ENCODE measurements around the gene ATP8B3. TPM values are rescaled to one million over a fixed set of nuclear protein-coding genes. Genes with fewer than 3 reads are reported as not detected.
A peak's percentile ranks its signal among the peaks of the same experiment; 100 is the strongest.

Gene ATP8B3
- polyA plus RNA-seq, 1 donor (not counting 4 experiments of a cell fraction or from before 2014, with no cell fraction given), result 0.98 TPM

GRCh38 chr19:1841209-1841924 lies 29.3 kb upstream of the ATP8B3 start:
- TF ChIP-seq, protein P1, sequence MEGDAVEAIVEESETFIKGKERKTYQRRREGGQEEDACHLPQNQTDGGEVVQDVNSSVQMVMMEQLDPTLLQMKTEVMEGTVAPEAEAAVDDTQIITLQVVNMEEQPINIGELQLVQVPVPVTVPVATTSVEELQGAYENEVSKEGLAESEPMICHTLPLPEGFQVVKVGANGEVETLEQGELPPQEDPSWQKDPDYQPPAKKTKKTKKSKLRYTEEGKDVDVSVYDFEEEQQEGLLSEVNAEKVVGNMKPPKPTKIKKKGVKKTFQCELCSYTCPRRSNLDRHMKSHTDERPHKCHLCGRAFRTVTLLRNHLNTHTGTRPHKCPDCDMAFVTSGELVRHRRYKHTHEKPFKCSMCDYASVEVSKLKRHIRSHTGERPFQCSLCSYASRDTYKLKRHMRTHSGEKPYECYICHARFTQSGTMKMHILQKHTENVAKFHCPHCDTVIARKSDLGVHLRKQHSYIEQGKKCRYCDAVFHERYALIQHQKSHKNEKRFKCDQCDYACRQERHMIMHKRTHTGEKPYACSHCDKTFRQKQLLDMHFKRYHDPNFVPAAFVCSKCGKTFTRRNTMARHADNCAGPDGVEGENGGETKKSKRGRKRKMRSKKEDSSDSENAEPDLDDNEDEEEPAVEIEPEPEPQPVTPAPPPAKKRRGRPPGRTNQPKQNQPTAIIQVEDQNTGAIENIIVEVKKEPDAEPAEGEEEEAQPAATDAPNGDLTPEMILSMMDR (optimal IDR thresholded peaks at IDR 0.05 in 1 of 3, IDR thresholded peaks at IDR 0.05 in 1 of 3, conservative IDR thresholded peaks at IDR 0.05 in 1 of 3; ENCODE audit: extremely low read depth in 1 of 3, insufficient read depth in 2 of 3, low read length in 3 of 3), result no peak
- TF ChIP-seq EZH2 (IDR thresholded peaks at IDR 0.05; ENCODE audit: low read length), result no peak
- H3K36me3 ChIP-seq (ENCODE audit: control insufficient read depth in 2 of 2, extremely low read depth in 1 of 2, insufficient read depth in 2 of 2, low read length in 2 of 2), result peaks cover 8 to 21% of the 10 kb centered on the region in 2 experiments
- peak overlapping the region; percentile 36 for H3K27ac ChIP-seq (ENCODE audit: control insufficient read depth, insufficient read depth, low read length)
- peak overlapping the region; percentile 6 to 46 (median 35) for H3K4me3 ChIP-seq (ENCODE audit: control insufficient read depth in 2 of 3, extremely low read depth in 1 of 3, insufficient read depth in 2 of 3, low read depth in 1 of 3, low read length in 3 of 3)
- DNase-seq (ENCODE audit: low read depth, low spot score), result no peak
- H3K9me1 ChIP-seq (ENCODE audit: control insufficient read depth, extremely low read depth, insufficient read depth, low read length), result no peaks in the 10 kb centered on the region
- dilution Hi-C loops (cut with MboI; ENCODE audit: extremely low pct_ligation_motif_present, low sequenced_read_pairs), result no loop called here
- no peak overlapping the region for H2AFZ ChIP-seq (ENCODE audit: control insufficient read depth, low read length)
- peaks cover 39% of the 10 kb centered on the region for H4K20me1 ChIP-seq (ENCODE audit: control insufficient read depth, extremely low read depth, insufficient read depth, low read length)
- no peaks in the 10 kb centered on the region for H3K9me3 ChIP-seq (ENCODE audit: control insufficient read depth, low read depth, low read length)
- FAIRE-seq, result peak; percentile 61
- peak overlapping the region; percentile 58 for H3K9ac ChIP-seq (ENCODE audit: control insufficient read depth, extremely low read depth, insufficient read depth, low read length)
- H3K4me1 ChIP-seq (ENCODE audit: control insufficient read depth, extremely low read depth, insufficient read depth, low read length), result peaks cover 52% of the 10 kb centered on the region
- H3K4me2 ChIP-seq (ENCODE audit: control insufficient read depth, extremely low read depth, insufficient read depth, low read depth, low read length), result peak overlapping the region; percentile 82
- H3K27me3 ChIP-seq (ENCODE audit: control insufficient read depth, extremely low read depth, insufficient read depth, low read length), result no peaks in the 10 kb centered on the region
- peaks cover 91% of the 10 kb centered on the region for H3K79me2 ChIP-seq (ENCODE audit: control insufficient read depth, insufficient read depth, low read length)

- FAIRE-seq (no peak), DNase-seq (ENCODE audit: low read depth, low spot score) (no peak)
- Histone ChIP-seq H3K9me1 (ENCODE audit: control insufficient read depth, extremely low read depth, insufficient read depth, low read length) (no peaks in the 10 kb centered on the region), H3K4me3 (ENCODE audit: control insufficient read depth in 2 of 3, extremely low read depth in 1 of 3, insufficient read depth in 2 of 3, low read depth in 1 of 3, low read length in 3 of 3) (peak overlapping the region; percentile 6 to 46 (median 9)), H3K4me2 (ENCODE audit: control insufficient read depth, extremely low read depth, insufficient read depth, low read depth, low read length) (peak overlapping the region; percentile 82), H2AFZ (ENCODE audit: control insufficient read depth, low read length) (no peak overlapping the region), H3K79me2 (ENCODE audit: control insufficient read depth, insufficient read depth, low read length) (peaks cover 91% of the 10 kb centered on the region), H3K27me3 (ENCODE audit: control insufficient read depth, extremely low read depth, insufficient read depth, low read length) (no peaks in the 10 kb centered on the region), H3K36me3 (ENCODE audit: control insufficient read depth in 2 of 2, extremely low read depth in 1 of 2, insufficient read depth in 2 of 2, low read length in 2 of 2) (peaks cover 8 to 15% of the 10 kb centered on the region in 2 experiments), H3K9me3 (ENCODE audit: control insufficient read depth, low read depth, low read length) (no peaks in the 10 kb centered on the region), H3K9ac (ENCODE audit: control insufficient read depth, extremely low read depth, insufficient read depth, low read length) (peak overlapping the region; percentile 58), H3K27ac (ENCODE audit: control insufficient read depth, insufficient read depth, low read length) (peak overlapping the region; percentile 36), H3K4me1 (ENCODE audit: control insufficient read depth, extremely low read depth, insufficient read depth, low read length) (peaks cover 47% of the 10 kb centered on the region), H4K20me1 (ENCODE audit: control insufficient read depth, extremely low read depth, insufficient read depth, low read length) (peaks cover 38% of the 10 kb centered on the region)
- TF ChIP-seq, protein P1 (optimal IDR thresholded peaks at IDR 0.05 in 1 of 3, IDR thresholded peaks at IDR 0.05 in 1 of 3, conservative IDR thresholded peaks at IDR 0.05 in 1 of 3; ENCODE audit: extremely low read depth in 1 of 3, insufficient read depth in 2 of 3, low read length in 3 of 3), result no peak
- no peak for TF ChIP-seq EZH2 (IDR thresholded peaks at IDR 0.05; ENCODE audit: low read length)
- dilution Hi-C loops (cut with MboI; ENCODE audit: extremely low pct_ligation_motif_present, low sequenced_read_pairs), result no loop called here
These were observed 28.6 kb upstream of the ATP8B3 start for GRCh38 chr19:1840541-1841115.
